Activated CD4-positive, alpha-beta T cell treated with anti-CD3 and anti-CD28 coated beads for 1 hour (primary cell): ENCODE results near the gene NCAPG.
"Not testable (repeated sequence)": the region's sequence is repeated elsewhere in the genome, so short reads cannot be mapped to it uniquely, and the experiment has no call there.

Experiments used
- DNase-seq: peaks from one replicate; pipeline ENCODE4 v3.0.0-alpha.2; 2020

Gene NCAPG

DNA sequence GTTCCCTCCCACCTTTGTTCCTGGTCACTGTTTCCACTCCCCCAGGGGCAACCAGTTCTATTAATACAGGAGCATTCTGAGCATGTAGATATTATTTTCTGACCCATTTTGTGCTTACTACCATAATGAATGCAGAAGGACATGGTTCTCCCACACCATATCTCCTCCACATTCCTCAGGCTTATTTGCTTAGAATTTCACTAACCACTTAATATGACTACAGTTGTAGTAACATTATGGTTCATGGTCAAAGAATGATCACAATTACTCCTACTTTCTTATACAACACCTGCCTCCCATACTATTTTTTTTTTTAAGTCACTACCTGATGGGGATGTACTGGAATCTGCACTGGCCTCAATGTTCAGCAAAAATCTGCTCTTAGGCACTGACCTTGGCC is 21.8 kb upstream of the NCAPG start:
- DNase-seq: no peak

DNA sequence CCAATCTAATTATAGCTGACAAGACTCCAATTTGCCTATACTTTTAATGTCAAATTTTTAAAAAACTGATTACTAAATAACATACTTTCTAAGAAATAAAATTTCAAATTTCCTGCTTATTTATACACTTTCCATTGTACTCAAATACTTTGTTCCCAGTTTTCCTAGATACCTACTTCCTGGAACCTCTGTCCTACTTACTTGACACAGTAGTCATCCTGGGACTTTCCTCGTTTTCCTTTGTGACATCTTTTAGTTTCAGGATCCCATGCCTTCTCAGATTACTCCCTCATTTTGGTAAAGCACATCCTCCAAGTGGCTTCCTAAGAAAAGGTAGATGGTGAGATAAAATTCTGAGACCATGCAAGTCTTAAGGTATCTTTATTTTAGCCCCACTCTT is 16.0 kb upstream of the NCAPG start:
- no peak for DNase-seq

DNA sequence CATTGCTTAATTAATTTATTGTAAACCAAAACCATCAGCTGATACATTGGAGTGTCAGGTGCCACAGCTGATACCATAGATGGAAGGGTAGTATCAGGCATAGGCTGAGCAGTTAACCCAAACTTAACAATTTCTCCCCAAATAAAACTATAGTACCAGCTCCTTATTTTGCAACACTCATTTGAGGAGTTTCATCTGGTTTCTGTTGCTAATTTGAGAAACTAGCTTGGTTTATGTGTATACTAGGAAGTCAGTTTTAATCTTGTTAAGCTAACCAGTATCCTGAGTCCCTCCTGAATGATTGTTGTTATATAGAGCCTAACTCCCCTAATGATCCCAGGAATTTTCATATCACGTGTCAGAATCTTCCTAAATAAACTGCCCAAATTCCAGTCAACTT is 13.0 kb upstream of the NCAPG start:
- no peak for DNase-seq

DNA sequence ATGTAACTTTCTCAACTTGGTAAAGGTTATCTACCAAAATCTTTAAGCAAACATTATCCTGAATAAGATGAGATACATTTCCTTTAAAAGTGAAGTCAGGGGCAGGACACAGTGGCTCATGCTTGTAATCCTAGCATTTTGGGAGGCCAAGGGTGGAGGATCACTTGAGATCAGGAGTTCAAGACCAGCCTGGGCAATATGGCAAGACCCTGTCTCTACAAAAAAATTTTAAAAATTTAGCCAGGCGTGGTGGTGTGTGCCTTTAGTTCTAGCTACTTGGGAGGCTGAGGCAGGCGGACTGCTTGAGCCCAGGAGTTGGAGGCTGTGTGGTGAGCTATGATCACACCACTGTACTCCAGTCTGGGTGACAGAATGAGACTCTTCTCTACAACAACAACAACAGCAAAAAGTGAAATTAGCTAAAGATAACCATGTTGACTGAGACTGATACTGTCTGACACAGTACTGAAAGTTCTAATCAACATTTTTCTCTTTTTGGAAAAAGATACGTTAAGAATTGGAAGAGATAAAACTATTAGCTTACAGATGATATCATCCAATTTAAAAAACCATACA is 5.1 kb upstream of the NCAPG start:
- no peak for DNase-seq

DNA sequence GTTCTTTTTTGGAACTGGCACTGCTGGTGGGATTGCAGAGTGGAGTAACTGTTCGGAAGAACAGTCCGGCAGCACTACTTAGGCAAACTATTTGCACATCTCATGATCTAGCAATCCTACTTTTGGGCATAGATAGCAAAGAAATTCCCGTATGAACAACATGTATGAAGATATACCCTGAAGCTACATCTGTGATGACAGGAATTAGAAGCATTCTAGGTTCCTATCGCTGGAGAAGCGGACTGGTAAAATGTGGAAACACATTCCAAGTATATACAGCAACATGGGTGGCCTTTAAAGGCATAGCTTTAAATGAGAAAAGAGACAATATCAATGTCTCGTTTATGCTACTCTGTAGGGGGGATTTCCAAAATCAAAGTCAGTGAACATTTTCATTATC is 3.3 kb upstream of the NCAPG start:
- DNase-seq: no peak

DNA sequence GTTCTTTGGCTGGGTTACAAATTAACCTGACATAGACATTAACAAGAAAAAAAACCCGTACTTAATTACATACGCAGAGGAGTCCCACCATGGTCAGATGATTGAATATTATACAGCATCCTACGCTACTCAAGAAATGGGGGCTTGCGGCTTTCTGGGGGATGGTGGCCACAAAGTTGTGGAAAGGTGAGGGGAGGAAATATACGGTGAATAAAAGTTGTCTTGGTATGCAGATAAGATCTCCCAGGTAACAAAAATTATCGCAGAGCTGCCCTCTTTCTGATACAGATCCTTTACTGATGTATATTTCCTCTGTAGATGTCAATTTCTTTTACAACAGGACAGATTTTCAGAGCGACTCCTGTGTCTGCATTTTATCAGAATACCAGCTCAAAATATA is 1.1 kb upstream of the NCAPG start:
- DNase-seq: no peak

DNA sequence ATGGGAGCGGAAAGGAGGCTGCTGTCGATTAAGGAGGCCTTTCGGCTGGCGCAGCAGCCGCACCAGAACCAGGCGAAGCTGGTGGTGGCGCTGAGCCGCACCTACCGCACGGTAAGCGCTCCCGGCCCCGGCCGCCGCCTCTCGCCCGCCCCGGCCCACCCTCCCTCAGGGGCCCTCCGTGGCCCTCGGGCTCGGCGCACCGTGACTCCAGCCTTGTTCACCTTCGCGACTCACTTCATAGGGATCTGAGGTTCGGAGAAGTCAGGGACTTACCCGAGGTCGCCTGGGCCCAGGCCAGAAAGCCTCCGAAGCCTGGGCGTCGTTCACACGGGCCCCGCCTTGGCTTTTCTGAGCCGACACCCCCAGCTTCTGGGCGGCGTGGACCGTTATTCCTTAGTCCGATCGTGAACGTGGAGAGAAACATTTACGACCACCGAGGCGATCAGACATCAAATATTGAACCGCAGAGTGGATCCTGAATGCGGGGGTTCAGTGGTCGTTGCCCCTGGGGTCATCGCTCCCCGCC is 362 bp downstream of the NCAPG start:
- DNase-seq: no peak

DNA sequence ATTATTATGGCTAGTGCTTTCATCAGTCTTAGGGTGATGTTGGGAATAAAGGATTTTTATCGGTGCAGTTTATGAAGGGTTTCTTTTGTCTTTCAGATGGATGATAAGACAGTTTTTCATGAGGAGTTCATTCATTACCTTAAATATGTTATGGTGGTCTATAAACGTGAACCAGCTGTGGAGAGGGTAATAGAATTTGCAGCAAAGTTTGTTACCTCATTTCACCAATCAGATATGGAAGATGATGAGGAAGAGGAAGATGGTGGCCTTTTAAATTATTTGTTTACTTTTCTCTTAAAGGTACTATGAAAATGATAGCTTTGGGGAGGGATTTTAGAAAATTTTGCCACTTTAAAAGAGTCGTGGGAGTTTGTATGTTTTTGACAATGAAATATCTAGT is 1.3 kb downstream of the NCAPG start:
- no peak for DNase-seq

DNA sequence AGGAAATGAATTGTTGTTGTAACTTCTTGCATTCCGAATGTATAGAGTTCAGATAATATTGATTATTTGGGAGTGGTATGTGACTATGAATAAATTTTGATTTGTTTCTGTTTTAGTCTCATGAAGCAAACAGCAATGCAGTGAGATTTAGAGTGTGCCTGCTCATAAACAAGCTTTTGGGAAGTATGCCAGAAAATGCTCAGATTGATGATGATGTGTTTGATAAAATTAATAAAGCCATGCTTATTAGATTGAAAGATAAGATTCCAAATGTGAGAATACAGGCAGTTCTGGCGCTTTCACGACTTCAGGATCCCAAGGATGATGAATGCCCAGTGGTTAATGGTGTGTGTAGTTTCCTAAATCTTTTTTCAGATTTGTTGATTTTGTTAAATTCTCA is 2.0 kb downstream of the NCAPG start:
- no peak for DNase-seq

DNA sequence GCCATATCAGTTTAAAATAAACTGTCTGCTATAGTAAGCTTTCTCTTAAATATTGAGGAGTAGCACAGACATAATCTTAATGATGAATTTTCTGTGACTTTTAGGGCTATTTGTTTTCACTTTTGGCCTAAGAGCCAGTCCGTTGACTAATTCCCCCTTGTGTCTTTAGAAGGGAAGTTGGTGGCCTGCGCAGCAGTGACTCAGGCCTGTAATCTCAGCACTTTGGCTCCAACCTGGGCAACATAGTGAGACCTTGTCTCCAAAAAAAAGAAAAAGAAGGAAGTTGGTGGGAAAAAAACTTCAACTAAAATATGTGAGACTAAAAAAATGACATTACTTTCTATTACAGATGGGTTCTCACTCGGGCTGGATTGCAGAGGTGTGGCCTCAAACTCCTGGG is 3.4 kb downstream of the NCAPG start:
- DNase-seq: no peak

DNA sequence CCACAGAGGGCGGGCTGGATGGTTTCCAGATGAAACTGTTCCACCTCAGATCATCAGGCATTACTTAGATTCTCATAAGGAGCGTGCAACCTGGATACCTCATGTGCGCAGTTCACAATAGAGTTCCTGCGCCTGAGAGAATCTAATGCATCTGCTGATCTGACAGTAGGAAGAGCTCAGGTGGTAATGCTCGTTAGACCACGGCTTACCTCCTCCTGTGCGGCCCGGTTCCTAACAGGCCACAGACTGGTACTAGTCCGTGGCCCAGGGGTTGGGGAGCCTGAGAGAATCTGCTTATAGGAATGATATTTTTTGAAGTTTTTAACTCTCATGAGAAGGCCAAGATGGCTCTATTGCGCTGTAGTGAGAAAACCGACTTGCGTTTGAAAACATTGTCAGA is 5.4 kb downstream of the NCAPG start:
- no peak for DNase-seq

DNA sequence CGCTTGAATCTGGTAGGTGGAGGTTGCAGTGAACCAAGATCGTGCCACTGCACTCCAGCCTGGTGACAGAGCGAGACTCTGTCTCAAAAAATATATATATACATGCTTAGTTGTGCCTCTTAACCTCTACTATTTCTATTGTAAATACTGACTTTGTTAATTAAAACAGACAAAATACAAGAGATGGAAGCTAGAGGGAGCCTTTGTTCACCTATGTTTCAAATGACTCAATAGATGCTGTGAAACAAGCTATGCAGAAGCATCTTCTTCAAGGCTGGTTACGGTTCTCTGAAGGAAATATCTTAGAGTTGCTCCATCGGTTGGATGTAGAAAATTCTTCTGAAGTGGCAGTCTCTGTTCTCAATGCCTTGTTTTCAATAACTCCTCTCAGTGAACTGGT is 6.2 kb downstream of the NCAPG start:
- no peak for DNase-seq

DNA sequence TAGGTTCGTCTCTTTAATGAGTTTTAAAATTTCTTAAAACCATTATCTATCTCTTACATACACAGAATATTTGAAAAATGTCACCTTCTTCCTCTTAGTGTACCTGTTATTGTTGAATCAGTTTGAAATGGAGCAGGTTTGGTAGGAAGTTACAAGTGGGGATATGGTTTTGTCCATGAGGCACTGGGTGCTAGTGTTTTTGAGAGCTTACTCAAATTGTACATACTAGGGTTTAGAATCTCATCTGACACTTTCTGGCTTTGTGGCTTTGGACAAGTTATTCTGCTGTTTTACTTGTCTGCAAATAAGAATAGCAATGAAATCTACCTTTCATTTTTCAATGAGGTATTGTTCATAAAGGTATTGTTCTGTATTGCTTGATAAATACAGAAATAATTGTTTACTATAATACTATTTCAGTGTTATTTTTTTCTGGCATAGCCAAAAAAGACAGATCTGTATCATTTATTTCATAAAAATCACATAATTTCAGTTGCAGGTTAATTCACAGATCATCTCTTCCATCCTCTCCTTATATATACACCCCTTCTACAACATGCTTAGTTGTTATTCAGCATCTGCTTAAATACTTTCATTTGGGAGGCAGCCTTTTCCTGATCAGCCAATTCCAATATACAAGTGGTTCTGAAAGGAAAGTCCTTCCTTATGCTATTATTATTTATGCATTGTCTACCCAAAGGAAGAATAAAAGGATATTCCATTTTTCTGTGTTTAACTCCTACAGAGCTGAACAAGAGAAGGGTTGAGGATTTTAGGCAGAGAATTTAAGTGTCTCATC is 13.3 kb downstream of the NCAPG start:
- DNase-seq: no peak

DNA sequence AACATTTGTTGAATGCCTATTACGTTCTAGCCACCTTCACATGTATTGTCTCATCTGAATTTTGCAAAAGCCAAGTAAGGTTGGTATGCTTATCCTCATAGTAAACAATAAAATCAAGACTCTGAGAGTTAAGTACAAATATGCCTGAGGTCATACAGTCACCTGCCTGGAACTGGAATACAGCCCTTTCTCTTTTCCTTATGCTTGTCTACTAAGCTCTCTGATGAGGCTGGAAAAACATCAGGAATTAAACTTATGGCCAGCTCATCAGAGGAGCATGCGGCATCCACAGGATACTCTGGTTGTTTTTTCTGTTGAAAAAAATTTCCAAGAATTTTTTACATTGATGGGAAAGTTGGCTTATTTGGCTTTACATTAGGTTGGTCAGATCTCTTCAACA is 35.5 kb downstream of the NCAPG start:
- no peak for DNase-seq

DNA sequence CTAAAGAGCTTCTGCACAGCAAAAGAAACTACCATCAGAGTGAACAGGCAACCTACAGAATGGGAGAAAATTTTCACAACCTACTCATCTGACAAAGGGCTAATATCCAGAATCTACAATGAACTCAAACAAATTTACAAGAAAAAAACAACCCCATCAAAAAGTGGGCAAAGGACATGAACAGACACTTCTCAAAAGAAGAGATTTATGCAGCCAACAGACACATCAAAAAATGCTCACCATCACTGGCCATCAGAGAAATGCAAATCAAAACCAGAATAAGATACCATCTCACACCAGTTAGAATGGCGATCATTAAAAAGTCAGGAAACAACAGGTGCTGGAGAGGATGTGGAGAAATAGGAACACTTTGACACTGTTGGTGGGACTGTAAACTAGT is 39.5 kb downstream of the NCAPG start:
- not testable (repeated sequence) for DNase-seq

DNA sequence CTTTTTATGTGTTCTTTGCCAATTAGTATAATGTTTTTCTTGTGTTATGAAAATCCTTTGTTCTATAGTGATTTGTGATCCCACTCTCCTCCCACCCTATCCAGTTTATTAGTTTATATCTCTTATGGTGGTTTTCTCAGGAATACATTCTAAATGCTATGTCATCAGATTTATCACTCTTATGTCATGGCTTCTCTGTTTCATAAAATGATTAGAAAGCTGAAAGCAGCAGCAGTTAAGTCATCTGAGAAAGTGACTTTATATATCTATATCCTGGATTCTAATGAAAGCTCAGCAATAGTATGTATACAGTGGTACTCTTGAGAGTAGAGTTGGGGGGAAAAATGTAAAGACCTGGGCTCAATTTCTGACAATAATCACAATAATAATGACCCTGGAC is 41.2 kb downstream of the NCAPG start:
- no peak for DNase-seq

DNA sequence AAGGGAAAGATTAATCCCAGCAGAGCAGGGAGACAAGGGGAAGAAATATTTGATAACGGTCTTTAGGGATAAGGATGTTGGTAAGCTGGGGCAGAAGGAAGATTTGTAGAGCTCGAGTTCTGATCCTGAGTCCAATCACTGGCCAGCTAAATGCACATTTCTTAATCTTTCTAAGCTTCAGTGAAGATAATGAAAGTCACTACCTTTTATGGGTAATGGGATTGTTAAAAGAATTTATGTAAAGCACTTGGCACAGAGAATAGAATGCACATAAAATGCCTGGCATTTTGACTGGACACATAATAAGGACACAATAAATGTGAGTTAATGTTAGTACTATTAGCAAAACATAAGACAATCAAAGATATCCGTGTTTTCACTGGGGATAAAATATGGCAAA is 43.3 kb downstream of the NCAPG start:
- no peak for DNase-seq

DNA sequence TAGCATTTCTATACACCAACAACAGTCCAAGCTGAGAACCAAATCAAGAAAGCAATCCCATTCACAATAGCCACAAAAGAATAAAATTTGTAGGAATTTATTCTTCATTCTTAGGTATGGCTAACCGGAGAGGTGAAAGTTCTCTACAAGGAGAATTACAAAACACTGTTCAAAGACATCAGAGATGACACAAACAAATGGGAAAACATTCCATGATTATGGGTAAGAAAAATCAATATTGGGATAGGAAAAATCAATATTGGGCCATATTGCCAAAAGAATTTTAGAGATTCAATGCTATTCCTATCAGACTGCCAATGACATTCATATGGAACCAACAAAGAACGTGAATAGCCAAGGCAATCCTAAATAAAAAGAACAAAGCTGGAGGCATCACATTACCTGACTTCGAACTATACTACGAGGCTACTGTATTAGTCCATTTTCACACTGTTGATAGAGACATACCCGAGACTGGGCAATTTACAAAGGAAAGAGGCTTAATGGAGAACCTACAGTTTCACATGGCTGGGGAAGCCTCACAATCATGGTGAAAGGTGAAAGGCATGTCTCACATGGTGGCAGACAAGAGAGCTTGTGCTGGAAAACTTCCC is 49.1 kb downstream of the NCAPG start:
- no peak for DNase-seq

DNA sequence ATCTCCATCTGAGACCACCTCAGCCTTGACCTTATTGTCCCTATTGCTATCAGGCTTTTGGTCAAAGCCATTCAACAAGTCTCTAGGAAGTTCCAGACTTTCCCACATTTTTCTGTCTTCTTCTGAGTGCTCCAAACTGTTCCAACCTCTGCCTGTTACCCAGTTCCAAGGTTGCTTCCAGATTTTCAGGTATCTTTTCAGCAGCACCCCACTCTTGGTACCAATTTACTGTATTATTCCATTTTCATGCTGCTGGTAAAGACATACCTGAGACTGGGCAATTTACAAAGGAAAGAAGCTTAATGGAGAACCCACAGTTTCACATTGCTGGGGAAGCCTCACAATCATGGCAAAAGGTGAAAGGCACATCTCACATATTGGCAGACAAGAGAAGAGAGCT is 51.1 kb downstream of the NCAPG start:
- not testable (repeated sequence) for DNase-seq

DNA sequence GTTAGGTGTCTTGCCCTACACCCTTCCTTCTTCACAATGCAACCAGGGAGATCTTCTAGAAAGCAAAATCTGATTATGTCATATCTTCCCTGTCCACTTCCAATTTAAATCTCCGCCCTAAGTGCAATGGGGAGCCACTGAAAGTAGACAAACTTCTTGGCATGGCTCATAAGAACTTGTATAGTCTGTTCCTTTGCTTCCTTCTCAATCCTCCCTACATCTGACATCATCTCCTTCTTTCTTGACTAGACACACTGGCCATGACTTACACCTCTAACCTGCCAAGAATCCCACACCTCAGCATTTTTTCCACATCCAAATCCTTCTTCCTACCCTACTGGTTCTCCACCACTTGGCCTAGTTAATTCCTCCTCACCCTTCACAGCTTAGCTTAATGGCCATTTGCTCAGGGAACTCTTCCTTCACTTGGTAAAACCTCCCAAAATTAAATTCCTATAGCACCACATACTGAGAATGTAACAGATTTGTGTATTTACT is 55.1 kb downstream of the NCAPG start:
- DNase-seq: no peak

DNA sequence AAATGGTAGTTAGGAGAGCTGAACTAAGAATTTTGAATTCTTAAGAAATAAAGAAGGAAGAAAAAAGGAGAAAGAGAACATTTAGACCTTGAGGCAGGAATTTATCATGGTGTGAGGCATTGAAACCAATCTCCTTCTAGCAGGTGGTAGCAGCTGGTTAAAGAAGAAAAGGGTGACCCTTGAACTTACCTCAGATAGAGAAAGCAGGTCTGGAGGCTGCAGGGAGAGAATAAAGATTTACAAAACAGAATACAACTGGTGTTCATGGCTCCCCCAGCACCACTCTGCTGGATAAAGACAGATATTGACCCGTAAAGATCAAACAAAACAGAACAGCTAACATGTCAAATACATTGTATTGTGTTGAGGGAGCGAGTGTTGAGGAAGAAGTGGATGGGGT is 56.0 kb downstream of the NCAPG start:
- no peak for DNase-seq

DNA sequence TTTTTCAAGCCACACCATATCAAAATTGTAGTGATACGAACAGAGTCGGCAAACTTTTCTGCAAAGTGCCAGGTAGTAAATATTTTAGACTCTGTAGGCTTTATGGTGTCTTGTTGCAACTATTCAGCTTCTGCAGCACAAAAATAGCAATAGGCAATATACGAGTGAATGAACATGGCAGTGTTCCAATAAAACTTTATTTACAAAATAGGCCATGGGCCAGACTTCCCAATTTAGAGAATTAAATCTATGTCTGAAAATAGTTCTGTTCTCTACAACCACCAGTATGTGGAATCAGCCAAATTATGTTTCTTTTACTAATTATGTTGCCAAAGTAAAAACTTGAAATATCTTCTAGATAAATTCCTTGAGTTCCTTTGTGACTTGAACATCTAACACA is 56.5 kb downstream of the NCAPG start:
- no peak for DNase-seq

DNA sequence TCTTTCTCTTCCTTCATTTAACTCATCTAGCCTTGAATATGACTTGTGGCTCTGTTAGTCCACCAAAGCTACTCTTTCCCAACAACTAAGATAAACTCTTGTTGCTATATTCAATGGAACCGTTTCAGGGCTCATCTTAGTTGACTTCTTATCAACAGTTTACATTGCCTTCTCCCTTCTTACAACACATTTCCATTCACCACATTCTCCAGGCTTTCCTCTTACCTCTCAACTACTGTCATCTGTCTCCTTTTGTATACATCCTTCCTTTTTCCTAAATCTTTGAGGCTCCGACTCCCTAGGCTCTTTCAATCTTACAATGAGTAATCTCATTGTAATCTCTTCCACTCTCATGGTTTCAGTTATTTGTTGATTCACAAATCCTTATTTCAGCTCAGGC is 58.5 kb downstream of the NCAPG start:
- DNase-seq: no peak

DNA sequence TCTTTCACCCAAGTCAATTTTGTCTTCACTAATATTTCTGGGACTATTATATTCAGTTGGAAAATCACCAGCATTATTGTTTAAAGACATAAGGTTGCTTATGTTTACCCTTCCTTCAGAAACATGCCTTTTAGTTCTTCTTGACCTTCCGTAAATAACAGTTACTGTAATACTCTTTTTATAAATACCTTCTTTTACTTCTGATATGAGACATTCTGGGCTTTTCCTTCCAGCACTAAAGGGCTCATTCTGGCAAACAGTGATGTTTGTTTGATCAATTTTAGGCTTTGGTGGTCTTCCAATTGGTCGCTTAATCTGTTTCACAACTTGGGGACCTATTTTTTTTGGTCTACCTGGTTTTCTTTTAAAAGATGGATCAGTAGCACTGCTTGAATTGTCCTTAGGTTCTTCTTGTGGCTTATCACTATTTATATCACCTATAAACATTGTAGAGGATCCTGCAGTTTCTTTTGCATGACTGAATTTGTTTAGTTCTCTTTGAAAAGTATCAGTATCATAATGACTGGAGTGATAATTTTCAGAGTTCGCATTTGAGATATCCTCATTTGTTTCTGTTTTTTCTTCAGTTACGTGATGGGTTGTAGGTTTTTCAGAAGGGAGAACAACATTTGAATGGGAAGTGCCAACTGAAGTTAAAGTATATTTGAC is 64.8 kb downstream of the NCAPG start:
- no peak for DNase-seq
